Central memory CD4-positive, alpha-beta T cell (primary cell): ENCODE data around the gene FAM156A.
"Not testable (repeated sequence)": the region's sequence is repeated elsewhere in the genome, so short reads cannot be mapped to it uniquely, and the experiment has no call there.

Experiments
- DNase-seq: peaks from one replicate; pipeline ENCODE4 v3.0.0; 2022

The FAM156A gene

DNA sequence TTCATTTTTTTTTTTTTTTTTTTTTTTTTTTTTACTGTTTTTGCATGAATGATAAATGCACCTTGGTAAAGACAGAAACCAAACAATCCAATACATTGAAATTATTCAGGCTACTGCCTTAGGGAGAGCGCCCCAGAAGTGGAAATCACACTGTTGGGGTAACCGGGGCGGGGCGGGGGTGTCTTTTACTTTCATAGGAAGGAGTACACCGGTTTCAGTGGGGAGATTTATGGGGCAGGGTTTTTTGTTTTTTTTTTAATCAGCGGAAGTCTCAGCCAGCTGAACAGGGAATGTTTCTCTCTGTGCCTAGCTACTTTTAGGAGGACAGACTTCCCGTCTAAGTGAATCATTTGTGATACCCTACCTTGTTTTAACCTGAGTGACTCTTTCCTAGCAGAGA, 643 bp upstream of the FAM156A start:
- not testable (repeated sequence) for DNase-seq

DNA sequence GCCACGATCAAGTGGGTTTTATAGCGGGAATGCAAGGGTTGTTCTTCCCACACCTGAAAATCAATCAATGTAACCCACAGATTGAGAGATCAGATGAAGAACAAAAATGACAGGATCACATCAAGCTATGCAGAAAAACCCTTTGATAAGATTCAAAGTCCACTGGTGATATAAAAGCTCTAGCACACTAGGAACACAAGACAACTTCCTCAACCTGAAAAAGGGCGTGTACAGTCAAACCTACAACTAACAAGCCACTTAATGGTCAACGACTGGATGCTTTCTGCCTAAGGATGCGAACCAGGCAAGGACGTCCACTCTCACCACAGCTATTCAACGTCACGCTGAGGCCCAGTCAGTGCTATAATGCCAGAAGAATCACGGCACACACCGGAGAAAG, 8.4 kb downstream of the FAM156A start:
- DNase-seq: not testable (repeated sequence)

DNA sequence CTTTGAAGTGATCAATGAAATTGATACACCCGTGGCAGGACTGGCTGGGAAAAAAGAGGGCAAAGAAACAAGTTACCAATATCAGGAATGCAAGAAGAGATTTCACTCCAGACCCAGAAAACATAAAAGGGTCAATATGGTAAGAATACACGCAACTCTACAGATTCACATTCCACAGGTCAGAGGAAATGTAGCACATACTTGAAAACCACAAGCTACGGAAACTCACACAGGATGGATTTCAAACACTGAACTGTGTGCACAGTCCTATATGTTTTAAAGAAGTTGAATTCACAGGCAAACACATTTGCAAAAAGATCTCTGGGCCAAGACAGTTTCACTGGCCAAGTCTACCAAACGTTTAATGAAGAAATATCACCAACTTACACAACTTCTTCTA, 9.0 kb downstream of the FAM156A start:
- DNase-seq: not testable (repeated sequence)

DNA sequence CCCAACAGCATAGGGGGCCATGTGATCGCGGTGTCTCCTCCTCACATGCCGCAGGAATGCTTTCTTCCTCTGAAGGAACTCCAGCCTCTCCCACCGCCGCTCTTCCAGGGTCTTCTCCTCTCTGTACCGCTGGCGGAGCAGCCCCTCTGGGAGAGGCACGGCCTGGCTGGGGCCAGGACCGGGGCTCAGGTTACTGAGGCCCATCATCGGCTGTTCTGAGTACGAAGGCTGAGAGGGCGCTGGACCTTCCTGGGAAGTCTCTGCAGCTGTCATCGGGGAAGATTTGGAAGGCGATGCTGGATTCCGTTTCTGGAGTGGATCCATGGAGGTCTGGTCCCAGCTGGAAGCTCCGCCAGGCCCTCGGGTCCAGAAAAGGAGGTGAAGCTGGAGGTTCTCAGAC, 10.1 kb downstream of the FAM156A start:
- not testable (repeated sequence) for DNase-seq

DNA sequence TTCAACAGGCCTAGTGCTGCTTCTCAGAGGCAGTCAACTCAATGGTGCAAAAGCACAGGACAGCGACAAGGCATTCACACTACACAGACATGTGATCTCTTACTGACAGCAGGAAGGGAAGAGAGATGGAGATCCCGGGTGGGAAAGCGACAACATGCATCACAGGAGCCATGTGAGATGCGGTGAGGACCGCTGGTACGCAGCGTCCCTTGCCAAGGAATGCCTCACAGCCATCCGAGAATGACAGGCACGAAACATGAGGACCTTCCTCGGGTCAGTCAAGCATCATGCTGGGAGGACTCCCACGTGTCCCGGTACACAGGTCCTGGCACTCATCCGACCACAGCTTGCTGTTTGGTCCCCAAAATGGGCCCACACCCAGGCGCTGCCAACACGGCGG, 10.8 kb downstream of the FAM156A start:
- DNase-seq: not testable (repeated sequence)

DNA sequence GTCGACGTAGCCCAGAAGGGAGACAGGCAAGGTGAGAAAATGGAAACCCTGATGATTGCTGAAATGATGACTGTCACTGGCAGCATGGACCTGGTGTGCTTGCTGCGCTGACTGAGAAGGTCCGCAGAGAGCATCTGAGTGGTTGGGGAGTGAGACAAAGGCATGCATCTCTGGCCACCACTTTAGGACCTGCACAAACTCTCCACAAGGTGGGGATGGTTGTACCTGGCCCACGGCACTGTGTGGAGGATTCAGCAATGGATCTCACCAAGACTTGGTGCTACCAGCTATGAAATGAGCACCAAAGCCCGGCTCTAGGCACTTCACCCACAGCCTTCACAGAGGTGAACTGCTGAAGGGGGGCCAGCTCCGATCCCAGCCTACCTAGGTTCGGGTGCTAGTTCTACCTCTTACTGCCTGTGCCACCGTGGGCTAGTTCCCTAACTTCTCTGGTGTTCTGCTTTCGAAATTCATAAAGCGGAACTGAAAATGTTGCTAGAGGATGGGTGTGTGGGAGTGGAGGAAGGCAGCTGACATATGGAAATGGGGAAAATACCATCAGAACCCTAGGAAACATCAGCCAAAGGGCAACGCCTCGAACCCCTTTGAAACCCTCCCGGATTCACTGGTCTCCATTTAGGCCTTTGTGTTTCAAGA, 12.4 kb downstream of the FAM156A start:
- not testable (repeated sequence) for DNase-seq

DNA sequence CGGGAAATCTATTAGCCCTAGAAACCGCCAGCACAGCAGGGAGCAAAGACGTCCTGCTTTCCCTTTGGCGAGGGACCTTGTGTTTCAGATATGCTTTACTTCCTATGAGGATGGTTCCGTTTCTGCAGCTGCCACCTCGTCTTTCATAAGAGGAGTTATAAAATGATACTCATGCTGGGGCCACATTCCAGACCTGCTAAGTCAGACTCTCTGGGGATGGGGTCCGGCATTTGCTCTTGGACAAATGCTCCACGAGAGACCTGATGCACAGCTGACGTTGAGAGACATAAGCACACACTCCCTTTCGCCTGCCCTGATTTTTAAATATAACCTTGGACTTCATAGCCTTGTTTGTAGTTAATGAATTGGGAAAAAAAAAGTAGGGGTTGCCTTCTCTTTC, 16.6 kb downstream of the FAM156A start:
- DNase-seq: not testable (repeated sequence)

DNA sequence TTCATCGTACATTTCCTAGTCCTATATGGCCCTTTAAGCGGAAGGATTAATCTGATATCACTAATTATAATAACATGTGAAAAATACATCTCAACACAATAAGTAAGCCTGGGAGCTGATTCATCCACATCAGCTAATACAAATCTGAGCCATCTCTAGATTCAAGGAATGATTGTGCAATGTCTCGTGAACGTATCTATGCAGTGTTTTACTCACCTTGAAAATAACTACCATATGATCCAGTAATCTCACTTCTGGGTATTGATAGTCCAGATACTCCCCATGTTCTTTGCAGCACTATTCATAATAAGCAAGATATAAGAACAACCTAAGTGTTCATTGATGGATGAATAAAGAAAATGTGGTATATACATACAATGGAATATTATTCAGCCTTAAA, 17.6 kb downstream of the FAM156A start:
- DNase-seq: not testable (repeated sequence)

DNA sequence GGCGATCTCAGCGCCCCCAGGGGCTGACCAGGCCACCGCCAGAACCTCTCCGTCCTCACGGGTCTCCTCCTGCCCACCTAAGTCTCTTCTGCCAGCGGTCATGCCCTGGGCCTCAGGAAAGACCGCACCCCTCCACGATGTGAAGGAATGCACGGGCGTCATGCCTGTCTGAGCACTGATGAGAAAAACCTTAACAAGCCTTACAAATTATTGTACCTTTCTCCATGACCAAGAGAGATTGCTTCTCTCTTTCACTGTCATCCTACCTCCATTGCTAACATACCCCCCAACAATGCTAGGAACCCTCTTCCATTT, 22.9 kb downstream of the FAM156A start:
- DNase-seq: not testable (repeated sequence)

DNA sequence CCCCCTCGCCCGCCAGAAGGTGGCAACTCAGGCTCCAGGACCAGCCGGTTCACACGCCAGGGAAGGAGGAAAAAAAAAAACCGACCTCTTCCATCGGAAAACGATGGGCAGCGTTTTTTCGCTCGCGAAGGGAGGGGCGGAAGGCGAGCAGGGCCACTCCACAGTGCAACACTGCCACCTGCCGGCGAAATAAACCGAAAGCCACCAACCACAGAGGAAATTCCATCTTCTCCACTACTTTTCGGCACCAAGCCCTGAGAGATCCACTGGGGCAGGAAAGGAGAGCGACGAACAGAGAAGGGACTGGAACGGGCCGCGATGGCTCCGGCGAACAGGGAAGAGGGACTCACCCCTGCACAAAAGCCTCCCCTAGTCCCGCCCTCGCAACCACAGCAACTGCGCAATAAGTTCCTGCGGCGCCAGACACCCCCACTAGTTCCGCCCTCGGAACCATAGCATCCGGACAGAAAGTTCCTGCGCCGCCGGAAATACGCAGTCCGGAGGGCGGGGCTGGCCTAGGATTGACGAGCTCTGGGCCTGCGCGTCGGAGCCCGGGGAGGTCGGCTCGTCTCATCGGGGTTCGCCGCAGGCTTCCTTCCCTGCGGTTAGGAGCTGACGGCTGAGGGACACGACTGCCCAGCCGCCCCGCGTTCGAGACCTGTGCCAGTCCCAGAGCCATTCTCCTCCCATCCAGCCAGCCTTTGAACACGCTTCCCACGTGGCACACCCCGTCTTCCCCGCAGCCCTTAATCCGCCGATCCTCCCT, 23.4 kb downstream of the FAM156A start:
- DNase-seq: peak; percentile 95

DNA sequence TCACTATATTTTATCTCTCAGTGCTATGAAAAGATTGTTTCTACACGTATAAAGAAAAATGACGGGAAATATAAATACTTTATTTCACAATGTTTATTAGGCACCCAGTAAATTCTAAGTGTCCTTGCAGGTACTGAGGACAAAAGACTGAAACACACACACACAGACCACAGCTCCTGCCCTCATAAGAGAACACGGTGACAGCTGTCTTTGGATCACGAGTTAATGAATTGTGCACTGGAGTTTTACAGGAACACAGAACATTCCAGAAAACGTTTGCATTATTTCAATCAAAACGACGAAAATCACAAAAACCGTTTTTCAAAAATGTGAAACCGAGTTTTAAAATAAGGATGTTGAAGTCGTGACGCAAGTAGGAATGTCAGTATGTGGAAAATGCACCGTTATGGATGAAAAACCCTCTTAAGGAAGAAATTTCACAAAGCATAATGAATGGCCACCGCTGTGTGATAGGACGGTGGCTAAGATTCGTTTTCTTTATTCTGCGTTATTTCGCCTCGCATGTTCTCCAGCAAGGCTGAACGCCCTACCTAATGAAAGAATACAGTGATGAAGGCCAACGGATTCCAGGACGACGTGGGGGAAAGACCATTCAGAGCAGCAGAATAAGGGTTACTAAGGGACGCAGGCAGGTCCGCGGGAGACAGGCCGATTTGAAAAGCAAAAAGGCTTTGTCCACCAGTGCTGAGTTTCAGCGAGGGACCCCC, 24.2 kb downstream of the FAM156A start:
- no peak for DNase-seq

DNA sequence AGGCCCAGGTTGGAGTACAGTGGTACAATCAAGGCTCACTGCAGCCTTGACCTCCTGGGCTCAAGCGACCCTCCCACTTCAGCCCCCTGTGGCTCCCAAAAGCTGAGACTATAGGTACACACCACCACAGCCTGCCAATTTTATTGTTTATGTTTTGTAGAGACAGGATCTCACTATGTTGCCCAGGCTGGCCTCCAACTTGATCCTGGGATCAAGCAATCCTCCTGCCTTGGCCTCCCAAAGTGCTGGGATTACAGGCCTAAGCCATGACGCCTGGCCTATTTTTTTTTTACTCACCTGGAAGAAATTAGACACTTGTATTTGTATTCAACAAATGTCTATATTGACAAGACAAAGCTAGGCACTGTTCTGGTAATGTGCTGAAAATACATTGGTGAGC, 25.1 kb downstream of the FAM156A start:
- no peak for DNase-seq

DNA sequence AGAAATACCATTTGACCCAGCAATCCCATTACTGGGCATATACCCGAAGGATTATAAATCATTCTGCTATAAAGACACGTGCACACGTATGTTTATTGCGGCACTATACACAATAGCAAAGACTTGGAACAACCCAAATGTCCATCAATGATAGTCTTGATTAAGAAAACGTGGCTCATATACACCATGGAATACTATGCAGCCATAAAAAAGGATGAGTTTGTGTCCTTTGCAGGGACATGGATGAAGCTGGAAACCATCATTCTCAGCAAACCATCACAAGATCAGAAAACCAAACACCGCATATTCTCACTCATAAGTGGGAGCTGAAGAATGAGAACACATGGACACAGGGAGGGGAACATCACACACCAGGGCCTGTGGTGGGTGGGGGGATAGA, 28.1 kb downstream of the FAM156A start:
- not testable (repeated sequence) for DNase-seq

DNA sequence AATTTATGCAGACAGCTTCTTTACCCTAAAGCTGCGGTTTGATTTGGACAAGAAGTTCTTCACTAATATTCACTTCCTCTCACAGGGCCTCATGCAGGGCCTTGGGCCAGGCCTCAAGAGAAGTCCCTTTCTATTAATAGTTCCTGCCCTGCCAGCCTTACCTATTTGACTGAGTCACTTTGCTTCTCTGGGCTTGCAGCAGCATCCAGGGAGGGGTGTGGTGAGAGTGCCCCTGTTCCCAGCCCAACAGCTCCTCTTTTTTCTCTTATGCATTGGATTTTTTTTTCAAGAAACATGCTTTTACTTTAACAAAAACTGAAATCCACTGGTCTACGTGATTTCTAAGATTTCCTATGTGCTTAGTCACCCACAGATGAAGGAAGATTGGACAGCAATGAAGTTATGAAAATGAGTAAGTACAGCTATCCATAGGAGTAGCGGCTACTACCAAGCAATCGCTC, 34.5 kb downstream of the FAM156A start:
- no peak for DNase-seq

DNA sequence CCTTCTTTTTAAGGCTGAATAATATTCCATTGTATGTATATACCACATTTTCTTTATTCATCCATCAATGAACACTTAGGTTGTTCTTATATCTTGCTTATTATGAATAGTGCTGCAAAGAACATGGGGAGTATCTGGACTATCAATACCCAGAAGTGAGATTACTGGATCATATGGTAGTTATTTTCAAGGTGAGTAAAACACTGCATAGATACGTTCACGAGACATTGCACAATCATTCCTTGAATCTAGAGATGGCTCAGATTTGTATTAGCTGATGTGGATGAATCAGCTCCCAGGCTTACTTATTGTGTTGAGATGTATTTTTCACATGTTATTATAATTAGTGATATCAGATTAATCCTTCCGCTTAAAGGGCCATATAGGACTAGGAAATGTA, 43.6 kb downstream of the FAM156A start:
- not testable (repeated sequence) for DNase-seq

DNA sequence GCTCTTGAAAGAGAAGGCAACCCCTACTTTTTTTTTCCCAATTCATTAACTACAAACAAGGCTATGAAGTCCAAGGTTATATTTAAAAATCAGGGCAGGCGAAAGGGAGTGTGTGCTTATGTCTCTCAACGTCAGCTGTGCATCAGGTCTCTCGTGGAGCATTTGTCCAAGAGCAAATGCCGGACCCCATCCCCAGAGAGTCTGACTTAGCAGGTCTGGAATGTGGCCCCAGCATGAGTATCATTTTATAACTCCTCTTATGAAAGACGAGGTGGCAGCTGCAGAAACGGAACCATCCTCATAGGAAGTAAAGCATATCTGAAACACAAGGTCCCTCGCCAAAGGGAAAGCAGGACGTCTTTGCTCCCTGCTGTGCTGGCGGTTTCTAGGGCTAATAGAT, 44.6 kb downstream of the FAM156A start:
- not testable (repeated sequence) for DNase-seq

DNA sequence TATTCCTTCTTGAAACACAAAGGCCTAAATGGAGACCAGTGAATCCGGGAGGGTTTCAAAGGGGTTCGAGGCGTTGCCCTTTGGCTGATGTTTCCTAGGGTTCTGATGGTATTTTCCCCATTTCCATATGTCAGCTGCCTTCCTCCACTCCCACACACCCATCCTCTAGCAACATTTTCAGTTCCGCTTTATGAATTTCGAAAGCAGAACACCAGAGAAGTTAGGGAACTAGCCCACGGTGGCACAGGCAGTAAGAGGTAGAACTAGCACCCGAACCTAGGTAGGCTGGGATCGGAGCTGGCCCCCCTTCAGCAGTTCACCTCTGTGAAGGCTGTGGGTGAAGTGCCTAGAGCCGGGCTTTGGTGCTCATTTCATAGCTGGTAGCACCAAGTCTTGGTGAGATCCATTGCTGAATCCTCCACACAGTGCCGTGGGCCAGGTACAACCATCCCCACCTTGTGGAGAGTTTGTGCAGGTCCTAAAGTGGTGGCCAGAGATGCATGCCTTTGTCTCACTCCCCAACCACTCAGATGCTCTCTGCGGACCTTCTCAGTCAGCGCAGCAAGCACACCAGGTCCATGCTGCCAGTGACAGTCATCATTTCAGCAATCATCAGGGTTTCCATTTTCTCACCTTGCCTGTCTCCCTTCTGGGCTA, 48.9 kb downstream of the FAM156A start:
- not testable (repeated sequence) for DNase-seq

DNA sequence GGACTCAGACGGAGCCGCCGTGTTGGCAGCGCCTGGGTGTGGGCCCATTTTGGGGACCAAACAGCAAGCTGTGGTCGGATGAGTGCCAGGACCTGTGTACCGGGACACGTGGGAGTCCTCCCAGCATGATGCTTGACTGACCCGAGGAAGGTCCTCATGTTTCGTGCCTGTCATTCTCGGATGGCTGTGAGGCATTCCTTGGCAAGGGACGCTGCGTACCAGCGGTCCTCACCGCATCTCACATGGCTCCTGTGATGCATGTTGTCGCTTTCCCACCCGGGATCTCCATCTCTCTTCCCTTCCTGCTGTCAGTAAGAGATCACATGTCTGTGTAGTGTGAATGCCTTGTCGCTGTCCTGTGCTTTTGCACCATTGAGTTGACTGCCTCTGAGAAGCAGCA, 50.4 kb downstream of the FAM156A start:
- DNase-seq: not testable (repeated sequence)

DNA sequence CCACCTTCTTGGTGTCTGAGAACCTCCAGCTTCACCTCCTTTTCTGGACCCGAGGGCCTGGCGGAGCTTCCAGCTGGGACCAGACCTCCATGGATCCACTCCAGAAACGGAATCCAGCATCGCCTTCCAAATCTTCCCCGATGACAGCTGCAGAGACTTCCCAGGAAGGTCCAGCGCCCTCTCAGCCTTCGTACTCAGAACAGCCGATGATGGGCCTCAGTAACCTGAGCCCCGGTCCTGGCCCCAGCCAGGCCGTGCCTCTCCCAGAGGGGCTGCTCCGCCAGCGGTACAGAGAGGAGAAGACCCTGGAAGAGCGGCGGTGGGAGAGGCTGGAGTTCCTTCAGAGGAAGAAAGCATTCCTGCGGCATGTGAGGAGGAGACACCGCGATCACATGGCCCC, 51.2 kb downstream of the FAM156A start:
- DNase-seq: not testable (repeated sequence)

DNA sequence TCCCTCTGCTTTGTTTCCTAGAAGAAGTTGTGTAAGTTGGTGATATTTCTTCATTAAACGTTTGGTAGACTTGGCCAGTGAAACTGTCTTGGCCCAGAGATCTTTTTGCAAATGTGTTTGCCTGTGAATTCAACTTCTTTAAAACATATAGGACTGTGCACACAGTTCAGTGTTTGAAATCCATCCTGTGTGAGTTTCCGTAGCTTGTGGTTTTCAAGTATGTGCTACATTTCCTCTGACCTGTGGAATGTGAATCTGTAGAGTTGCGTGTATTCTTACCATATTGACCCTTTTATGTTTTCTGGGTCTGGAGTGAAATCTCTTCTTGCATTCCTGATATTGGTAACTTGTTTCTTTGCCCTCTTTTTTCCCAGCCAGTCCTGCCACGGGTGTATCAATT, 52.2 kb downstream of the FAM156A start:
- not testable (repeated sequence) for DNase-seq

DNA sequence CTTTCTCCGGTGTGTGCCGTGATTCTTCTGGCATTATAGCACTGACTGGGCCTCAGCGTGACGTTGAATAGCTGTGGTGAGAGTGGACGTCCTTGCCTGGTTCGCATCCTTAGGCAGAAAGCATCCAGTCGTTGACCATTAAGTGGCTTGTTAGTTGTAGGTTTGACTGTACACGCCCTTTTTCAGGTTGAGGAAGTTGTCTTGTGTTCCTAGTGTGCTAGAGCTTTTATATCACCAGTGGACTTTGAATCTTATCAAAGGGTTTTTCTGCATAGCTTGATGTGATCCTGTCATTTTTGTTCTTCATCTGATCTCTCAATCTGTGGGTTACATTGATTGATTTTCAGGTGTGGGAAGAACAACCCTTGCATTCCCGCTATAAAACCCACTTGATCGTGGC, 52.8 kb downstream of the FAM156A start:
- DNase-seq: not testable (repeated sequence)
